ENCODE measurements around the gene SLC38A7. TPM values are rescaled to one million over a fixed set of nuclear protein-coding genes. Genes with fewer than 3 reads are reported as not detected.

The SLC38A7 gene
- total RNA-seq, 1 donor from 2014 or later = 21.7 TPM

- intact Hi-C loops (cut with micrococcal nuclease) = loop anchor here (5.0 kb wide), 2 partner anchors 432 to 482 kb away; partner anchors contain the start of gene CSNK2A2
Measured at GRCh38 chr16:58679763-58680162, 4.8 kb downstream of the SLC38A7 start.

GRCh38 chr16:58678716-58679115, 5.9 kb downstream of the SLC38A7 start:
- intact Hi-C loops (cut with micrococcal nuclease) = loop anchor here (1.0 kb wide), 1 partner anchor 78 kb away; no protein-coding TSS in a partner anchor

- intact Hi-C loops (cut with micrococcal nuclease) = loop anchor here (1.0 kb wide), 1 partner anchor 78 kb away; no protein-coding TSS in a partner anchor
Measured at GRCh38 chr16:58678269-58678668, 6.3 kb downstream of the SLC38A7 start.

GRCh38 chr16:58670946-58671583, 13.5 kb downstream of the SLC38A7 start:
- intact Hi-C loops (cut with micrococcal nuclease) = no loop called here

- intact Hi-C loops (cut with micrococcal nuclease) = no loop called here
Measured at GRCh38 chr16:58670177-58670576, 14.4 kb downstream of the SLC38A7 start.

- intact Hi-C loops (cut with micrococcal nuclease) = no loop called here
Measured at GRCh38 chr16:58665200-58665599, 19.4 kb downstream of the SLC38A7 start.

- intact Hi-C loops (cut with micrococcal nuclease) = loop anchor here (1.0 to 2.0 kb wide), 3 partner anchors 95 to 325 kb away; no protein-coding TSS in a partner anchor
Measured at GRCh38 chr16:58661199-58661830, 23.3 kb downstream of the SLC38A7 start.

- intact Hi-C loops (cut with micrococcal nuclease) = loop anchor here (2.0 kb wide), 1 partner anchor 97 kb away; no protein-coding TSS in a partner anchor
Measured at GRCh38 chr16:58659911-58660310, 24.7 kb downstream of the SLC38A7 start.

- intact Hi-C loops (cut with micrococcal nuclease) = no loop called here
Measured at GRCh38 chr16:58658796-58659211, 25.8 kb downstream of the SLC38A7 start.

- intact Hi-C loops (cut with micrococcal nuclease) = no loop called here
Measured at GRCh38 chr16:58656899-58657298, 27.7 kb downstream of the SLC38A7 start.

- intact Hi-C loops (cut with micrococcal nuclease) = no loop called here
Measured at GRCh38 chr16:58655215-58655596, 29.4 kb downstream of the SLC38A7 start.

- intact Hi-C loops (cut with micrococcal nuclease) = no loop called here
Measured at GRCh38 chr16:58654560-58655214, 29.9 kb downstream of the SLC38A7 start.

GRCh38 chr16:58652741-58653140, 31.8 kb downstream of the SLC38A7 start:
- intact Hi-C loops (cut with micrococcal nuclease) = no loop called here

GRCh38 chr16:58651965-58652348, 32.6 kb downstream of the SLC38A7 start:
- intact Hi-C loops (cut with micrococcal nuclease) = no loop called here

GRCh38 chr16:58649707-58650106, 34.9 kb downstream of the SLC38A7 start:
- intact Hi-C loops (cut with micrococcal nuclease) = no loop called here

- intact Hi-C loops (cut with micrococcal nuclease) = no loop called here
Measured at GRCh38 chr16:58647107-58647506, 37.5 kb downstream of the SLC38A7 start.

GRCh38 chr16:58644765-58645487, 39.6 kb downstream of the SLC38A7 start:
- intact Hi-C loops (cut with micrococcal nuclease) = no loop called here

GRCh38 chr16:58644108-58644507, 40.5 kb downstream of the SLC38A7 start:
- intact Hi-C loops (cut with micrococcal nuclease) = no loop called here

- intact Hi-C loops (cut with micrococcal nuclease) = no loop called here
Measured at GRCh38 chr16:58640949-58641348, 43.6 kb downstream of the SLC38A7 start.

GRCh38 chr16:58639836-58640235, 44.7 kb downstream of the SLC38A7 start:
- intact Hi-C loops (cut with micrococcal nuclease) = no loop called here

GRCh38 chr16:58639230-58639629, 45.3 kb downstream of the SLC38A7 start:
- intact Hi-C loops (cut with micrococcal nuclease) = no loop called here

Data from T-helper 1 cell treated with Interleukin-12 subunit alpha and Interleukin-12 subunit beta and Interleukin-4 antibody, amounts not matched to agents 30 ng/mL and 1 ng/mL, for 36 hours (primary cell).